ENCODE measurements around the gene SCARF2.

DNA sequence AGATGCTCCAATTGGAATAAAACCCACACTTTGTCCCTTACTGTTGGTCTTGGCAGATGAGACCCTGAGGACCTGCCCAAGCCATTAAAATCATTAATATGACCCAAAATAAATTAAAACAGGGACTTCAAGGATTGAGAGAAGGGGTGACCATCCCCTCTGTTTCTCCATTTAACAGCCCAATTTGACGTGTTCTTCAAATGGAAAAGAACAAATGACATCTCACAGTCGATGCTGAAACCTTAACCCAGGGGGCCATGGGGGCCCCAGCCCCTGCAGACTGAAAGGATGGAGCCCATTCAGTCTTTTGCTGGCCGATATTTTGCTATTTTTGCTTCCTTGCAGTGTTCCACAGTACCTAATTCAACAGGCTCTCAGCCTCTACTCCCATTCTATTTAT is 23.2 kb downstream of the SCARF2 start:
- TF ChIP-seq, protein P1, sequence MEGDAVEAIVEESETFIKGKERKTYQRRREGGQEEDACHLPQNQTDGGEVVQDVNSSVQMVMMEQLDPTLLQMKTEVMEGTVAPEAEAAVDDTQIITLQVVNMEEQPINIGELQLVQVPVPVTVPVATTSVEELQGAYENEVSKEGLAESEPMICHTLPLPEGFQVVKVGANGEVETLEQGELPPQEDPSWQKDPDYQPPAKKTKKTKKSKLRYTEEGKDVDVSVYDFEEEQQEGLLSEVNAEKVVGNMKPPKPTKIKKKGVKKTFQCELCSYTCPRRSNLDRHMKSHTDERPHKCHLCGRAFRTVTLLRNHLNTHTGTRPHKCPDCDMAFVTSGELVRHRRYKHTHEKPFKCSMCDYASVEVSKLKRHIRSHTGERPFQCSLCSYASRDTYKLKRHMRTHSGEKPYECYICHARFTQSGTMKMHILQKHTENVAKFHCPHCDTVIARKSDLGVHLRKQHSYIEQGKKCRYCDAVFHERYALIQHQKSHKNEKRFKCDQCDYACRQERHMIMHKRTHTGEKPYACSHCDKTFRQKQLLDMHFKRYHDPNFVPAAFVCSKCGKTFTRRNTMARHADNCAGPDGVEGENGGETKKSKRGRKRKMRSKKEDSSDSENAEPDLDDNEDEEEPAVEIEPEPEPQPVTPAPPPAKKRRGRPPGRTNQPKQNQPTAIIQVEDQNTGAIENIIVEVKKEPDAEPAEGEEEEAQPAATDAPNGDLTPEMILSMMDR (IDR thresholded peaks at IDR 0.05; ENCODE audit: low read depth, low read length), result no peak
- TF ChIP-seq, protein P2, sequence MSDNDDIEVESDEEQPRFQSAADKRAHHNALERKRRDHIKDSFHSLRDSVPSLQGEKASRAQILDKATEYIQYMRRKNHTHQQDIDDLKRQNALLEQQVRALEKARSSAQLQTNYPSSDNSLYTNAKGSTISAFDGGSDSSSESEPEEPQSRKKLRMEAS (IDR thresholded peaks at IDR 0.05; ENCODE audit: low read depth, low read length), result no peak
